ENCODE results near the gene WDPCP. TPM values are rescaled to one million over a fixed set of nuclear protein-coding genes. Genes with fewer than 3 reads are reported as not detected.
"Not testable (repeated sequence)": the region's sequence is repeated elsewhere in the genome, so short reads cannot be mapped to it uniquely, and the experiment has no call there.

WDPCP gene
- total and polyA plus RNA-seq, 2 of the 8 experiments (the other 6 are each of a cell fraction or from before 2014, with no cell fraction given) = 9.3 to 25.8 TPM

- H2BK120ac ChIP-seq (replicated peaks; ENCODE audit: low read depth, low read length); FAIRE-seq; H3K27ac ChIP-seq (ENCODE audit: low read depth, low read length); H2AK5ac ChIP-seq (ENCODE audit: low read depth, low read length); CTCF ChIA-PET (ENCODE audit: partially characterized antibody); H3K27me3 ChIP-seq (replicated peaks in 1 of 4; ENCODE audit: control insufficient read depth in 3 of 4, extremely low read depth in 1 of 4, insufficient read depth in 3 of 4, low read length in 3 of 4); H3K9ac ChIP-seq (replicated peaks in 1 of 4; ENCODE audit: extremely low read depth in 1 of 4, low read depth in 3 of 4, low read length in 3 of 4); DNase-seq (ENCODE audit: low read depth in 1 of 2, low spot score in 2 of 2); H3K79me2 ChIP-seq (ENCODE audit: control insufficient read depth in 1 of 2, insufficient read depth in 2 of 2, low read length in 2 of 2); H3K4me1 ChIP-seq (replicated peaks in 1 of 4; ENCODE audit: control insufficient read depth in 3 of 4, insufficient read depth in 4 of 4, low read length in 3 of 4); H2AFZ ChIP-seq (ENCODE audit: low read length); H4K20me1 ChIP-seq (replicated peaks in 1 of 2; ENCODE audit: control insufficient read depth in 1 of 2, insufficient read depth in 2 of 2, low read length in 2 of 2); H4K91ac ChIP-seq (replicated peaks; ENCODE audit: insufficient read length, low read length); H3K56ac ChIP-seq (replicated peaks; ENCODE audit: insufficient read length, low read depth, low read length); H3K14ac ChIP-seq (ENCODE audit: insufficient read length); H2BK5ac ChIP-seq (ENCODE audit: low read depth, low read length); H2BK20ac ChIP-seq (ENCODE audit: low read length); H2BK12ac ChIP-seq (ENCODE audit: low read depth, low read length); H3K9me3 ChIP-seq (ENCODE audit: insufficient read depth in 2 of 2, low read depth in 1 of 2, low read length in 1 of 2); H3K4ac ChIP-seq (replicated peaks; ENCODE audit: insufficient read length, low read depth, low read length); H3K18ac ChIP-seq (ENCODE audit: extremely low read depth, low read length); POLR2A ChIA-PET (ENCODE audit: partially characterized antibody); H3K4me3 ChIP-seq (ENCODE audit: extremely low read depth in 1 of 4, insufficient read depth in 2 of 4, low read depth in 3 of 4, low read length in 4 of 4); H2BK15ac ChIP-seq (ENCODE audit: low read length); H3K36me3 ChIP-seq (ENCODE audit: control insufficient read depth in 2 of 4, insufficient read depth in 4 of 4, low read length in 3 of 4); H3K4me2 ChIP-seq (ENCODE audit: insufficient read depth in 1 of 2, low read depth in 2 of 2, low read length in 2 of 2); H3K79me1 ChIP-seq (ENCODE audit: low read depth, low read length); H3K23me2 ChIP-seq (ENCODE audit: low read depth, low read length); H3K23ac ChIP-seq (ENCODE audit: insufficient read length); H4K8ac ChIP-seq (ENCODE audit: extremely low read depth, insufficient read depth, low read length); H4K5ac ChIP-seq (ENCODE audit: insufficient read length, low read depth, low read length): not testable (repeated sequence)
- 86% methylated on average over 4 of the region's 4 CpGs; no CpG with 5 or more reads in 1 of the 2 experiments for WGBS, 2 experiments (ENCODE audit: extremely low coverage in 1 of 2, insufficient coverage in 1 of 2, insufficient read length in 1 of 2, insufficient replicate concordance in 2 of 2, low coverage in 1 of 2, low lambda C conversion rate in 2 of 2, missing lambda C conversion rate in 1 of 2)
These were observed 513.9 kb downstream of the WDPCP start for GRCh38 chr2:63074399-63074798.
